H4 (cell line): Measurements from ENCODE around the gene ACTL9. TPM values are rescaled to one million over a fixed set of nuclear protein-coding genes. Genes with fewer than 3 reads are reported as not detected.
"Not testable (repeated sequence)": the region's sequence is repeated elsewhere in the genome, so short reads cannot be mapped to it uniquely, and the experiment has no call there.

ENCODE experiments used
- DNase-seq: peaks from one replicate; pipeline ENCODE4 v3.0.0-alpha.2; 2015; ENCODE audit warnings: low spot score
- total RNA-seq: library from RNA; depleted of rRNA; stranded (reverse); fragments of >200 nt; shearing (Covaris generic); gene quantifications from 2 replicates; pipeline ENCODE4 v1.2.3, GENCODE V29; 2014; rRNA removed

ACTL9 gene
- not detected in 2 replicates for total RNA-seq

GRCh38 chr19:8698433-8699063 lies at the start of gene ACTL9:
ACTL9 (minus strand) TSS chr19:8698795; CDS start chr19:8698701, 94 bp downstream.
- no peak for DNase-seq

- DNase-seq = not testable (repeated sequence)
Observed at GRCh38 chr19:8739291-8740065, 40.9 kb upstream of the ACTL9 start.

- DNase-seq = no peak
Observed at GRCh38 chr19:8738377-8738776, 39.8 kb upstream of the ACTL9 start.

- no peak for DNase-seq
Observed at GRCh38 chr19:8731428-8732169, 33.0 kb upstream of the ACTL9 start.

- no peak for DNase-seq
Observed at GRCh38 chr19:8724276-8724675, 25.7 kb upstream of the ACTL9 start.

- DNase-seq = no peak
Observed at GRCh38 chr19:8722032-8722431, 23.4 kb upstream of the ACTL9 start.

GRCh38 chr19:8721334-8721733 lies 22.7 kb upstream of the ACTL9 start, which contains the start of gene OR2Z1:
OR2Z1 (plus strand) TSS chr19:8721634; CDS start chr19:8731029, 9,395 bp downstream.
- DNase-seq = no peak

GRCh38 chr19:8710337-8710736 lies 11.7 kb upstream of the ACTL9 start:
- not testable (repeated sequence) for DNase-seq

GRCh38 chr19:8705742-8706141 lies 7.1 kb upstream of the ACTL9 start:
- DNase-seq = no peak

GRCh38 chr19:8705304-8705703 lies 6.7 kb upstream of the ACTL9 start:
- not testable (repeated sequence) for DNase-seq

- no peak for DNase-seq
Observed at GRCh38 chr19:8703223-8703622, 4.6 kb upstream of the ACTL9 start.

GRCh38 chr19:8702350-8702749 lies 3.8 kb upstream of the ACTL9 start:
- DNase-seq = peak; percentile 51

- DNase-seq = no peak
Observed at GRCh38 chr19:8700956-8701355, 2.4 kb upstream of the ACTL9 start.

GRCh38 chr19:8699908-8700307 lies 1.3 kb upstream of the ACTL9 start:
- DNase-seq = no peak

- DNase-seq = no peak
Observed at GRCh38 chr19:8697671-8698432, 743 bp downstream of the ACTL9 start.

- no peak for DNase-seq
Observed at GRCh38 chr19:8696993-8697392, 1.6 kb downstream of the ACTL9 start.

- no peak for DNase-seq
Observed at GRCh38 chr19:8695911-8696310, 2.7 kb downstream of the ACTL9 start.

- DNase-seq = no peak
Observed at GRCh38 chr19:8695501-8695900, 3.1 kb downstream of the ACTL9 start.

- no peak for DNase-seq
Observed at GRCh38 chr19:8690753-8691539, 7.6 kb downstream of the ACTL9 start.

- no peak for DNase-seq
Observed at GRCh38 chr19:8688930-8689329, 9.7 kb downstream of the ACTL9 start.

- DNase-seq = no peak
Observed at GRCh38 chr19:8686549-8686948, 12.0 kb downstream of the ACTL9 start.
